Measurements from ENCODE around the gene PRSS57.

- TF ChIP-seq POLR2AphosphoS5 (IDR thresholded peaks at IDR 0.05) (no peak), CTCF (IDR thresholded peaks at IDR 0.05) (no peak), POLR2A (IDR thresholded peaks at IDR 0.05) (no peak), EP300 (IDR thresholded peaks at IDR 0.05) (no peak)
Observed at GRCh38 chr19:734716-735115, 39.5 kb upstream of the PRSS57 start.
